Activated T-cell treated with anti-CD3 and anti-CD28 coated beads for 4 hours (primary cell): Measurements from ENCODE around the gene DCDC2C.
"Not testable (repeated sequence)": the region's sequence is repeated elsewhere in the genome, so short reads cannot be mapped to it uniquely, and the experiment has no call there.

Experiments used
- DNase-seq: peaks from one replicate; pipeline ENCODE4 v3.0.0-alpha.2; 2020

The DCDC2C gene

GRCh38 chr2:3703236-3703756 is at the start of gene DCDC2C:
TSS of gene DCDC2C (plus strand) at chr2:3703575. CDS start at chr2:3703752, 177 bp downstream.
- no peak for DNase-seq

GRCh38 chr2:3654011-3654410 is 49.4 kb upstream of the DCDC2C start:
- no peak for DNase-seq

GRCh38 chr2:3654531-3655225 is 48.7 kb upstream of the DCDC2C start:
- no peak for DNase-seq

GRCh38 chr2:3655871-3656761 is 47.3 kb upstream of the DCDC2C start:
- DNase-seq = no peak

- DNase-seq = no peak
Observed at GRCh38 chr2:3656762-3657721, 46.3 kb upstream of the DCDC2C start.

GRCh38 chr2:3657881-3658280 is 45.5 kb upstream of the DCDC2C start, which contains the start of gene ALLC:
TSS of gene ALLC (plus strand) at chr2:3658200. CDS start at chr2:3671158, 12,958 bp downstream.
- no peak for DNase-seq

GRCh38 chr2:3659447-3660432 is 43.6 kb upstream of the DCDC2C start:
- DNase-seq = no peak

- DNase-seq = not testable (repeated sequence)
Observed at GRCh38 chr2:3660640-3661039, 42.7 kb upstream of the DCDC2C start.

GRCh38 chr2:3661149-3661660 is 42.2 kb upstream of the DCDC2C start:
- no peak for DNase-seq

- no peak for DNase-seq
Observed at GRCh38 chr2:3662239-3662638, 41.1 kb upstream of the DCDC2C start.

- no peak for DNase-seq
Observed at GRCh38 chr2:3664118-3664517, 39.3 kb upstream of the DCDC2C start.

GRCh38 chr2:3664925-3665324 is 38.5 kb upstream of the DCDC2C start:
- DNase-seq = no peak

GRCh38 chr2:3665886-3666612 is 37.3 kb upstream of the DCDC2C start:
- DNase-seq = no peak

GRCh38 chr2:3666613-3666975 is 36.8 kb upstream of the DCDC2C start:
- DNase-seq = no peak

GRCh38 chr2:3667151-3667631 is 36.2 kb upstream of the DCDC2C start:
- no peak for DNase-seq

- DNase-seq = no peak
Observed at GRCh38 chr2:3669656-3670055, 33.7 kb upstream of the DCDC2C start.

GRCh38 chr2:3670376-3670775 is 33.0 kb upstream of the DCDC2C start:
- no peak for DNase-seq

- DNase-seq = no peak
Observed at GRCh38 chr2:3670941-3671340, 32.4 kb upstream of the DCDC2C start.

- no peak for DNase-seq
Observed at GRCh38 chr2:3672861-3673678, 30.3 kb upstream of the DCDC2C start.
